Endothelial cell of umbilical vein (primary cell): ENCODE results near the gene SCAPER. TPM values are rescaled to one million over a fixed set of nuclear protein-coding genes. Genes with fewer than 3 reads are reported as not detected.

Experiments
- BruUV-seq: library from RNA; stranded (reverse); fragments of 400-500 nt; replicated peaks from 2 replicates; lab custom pipeline; 2021; lab: Mats Ljungman, UMichigan
- CTCF ChIA-PET: fragments of 300-600, 350-600 bp; sonication (Branson Sonifier 250); formaldehyde crosslinking; loops from one replicate; lab custom pipeline; 2021; ENCODE audit warnings: antibody characterized with exemption, inconsistent platforms; lab: Charles Lee
- POLR2A ChIA-PET: fragments of 300-600, 350-600 bp; sonication (Branson Sonifier 250); formaldehyde crosslinking; loops from one replicate; lab custom pipeline; 2021; ENCODE audit warnings: antibody characterized with exemption, inconsistent platforms; lab: Charles Lee
- DNase-seq: peaks from one replicate; pipeline ENCODE4 v3.0.0-alpha.2; 2011; ENCODE audit warnings: low read depth, low spot score
- FAIRE-seq: peaks from 2 replicates; lab custom pipeline; 2011; peaks lifted over from hg19 to GRCh38; lab: Jason Lieb, UNC
- H2AFZ ChIP-seq: 2 replicates; pipeline ENCODE4 v1.6.0; 2012; ENCODE audit warnings: low read depth, low read length, control low read depth, inconsistent platforms
- H3K27ac ChIP-seq: 2 replicates; pipeline ENCODE4 v1.5.1; 2011; ENCODE audit warnings: low read depth, mild to moderate bottlenecking, control low read depth, low read length, moderate library complexity; ENCODE audit not compliant: insufficient read depth
- H3K27me3 ChIP-seq, 2 experiments: 2 replicates each; pipeline versions ENCODE4 v1.6.0 to v1.6.1; 2011; ENCODE audit warnings: low read length in 2 of 2, mixed read lengths in 1 of 2; ENCODE audit not compliant: control insufficient read depth in 2 of 2, insufficient read depth in 2 of 2
- H3K36me3 ChIP-seq, 2 experiments: 2 replicates in 1 of 2; 3 replicates in 1 of 2; pipeline ENCODE4 v1.5.1; 2011; ENCODE audit warnings: low read length in 2 of 2, mild to moderate bottlenecking in 1 of 2, moderate library complexity in 1 of 2; ENCODE audit not compliant: control insufficient read depth in 2 of 2, insufficient read depth in 2 of 2; ENCODE audit errors: extremely low read depth in 1 of 2
- H3K4me1 ChIP-seq: 3 replicates; pipeline ENCODE4 v1.5.1; 2011; ENCODE audit warnings: mild to moderate bottlenecking, low read length; ENCODE audit not compliant: control insufficient read depth, insufficient read depth; ENCODE audit errors: extremely low read depth
- H3K4me2 ChIP-seq: 2 replicates; pipeline ENCODE4 v1.6.1; 2011; ENCODE audit warnings: low read length, control low read depth, mixed read lengths; ENCODE audit not compliant: insufficient read depth
- H3K4me3 ChIP-seq, 3 experiments: fragments of 200-600 bp in 1 of 3; sonication (generic), shearing (Covaris generic) in 1 of 3; replicated peaks in 1 of 3; 2 replicates each; pipeline ENCODE4 v1.5.1; 2011 to 2016; ENCODE audit warnings: control low read depth in 3 of 3, low read length in 3 of 3, mild to moderate bottlenecking in 2 of 3, inconsistent platforms in 1 of 3, low read depth in 1 of 3, moderate library complexity in 1 of 3; ENCODE audit not compliant: insufficient read depth in 1 of 3
- H3K79me2 ChIP-seq: 2 replicates; pipeline ENCODE4 v1.6.0; 2012; ENCODE audit warnings: low read length, inconsistent platforms; ENCODE audit not compliant: control insufficient read depth, insufficient read depth
- H3K9ac ChIP-seq: replicated peaks from 2 replicates; pipeline ENCODE3; 2011; ENCODE audit warnings: low read length, control low read depth; ENCODE audit not compliant: insufficient read depth; ENCODE audit errors: extremely low read depth
- H3K9me1 ChIP-seq: replicated peaks from 3 replicates; pipeline ENCODE4 v1.6.0; 2011; ENCODE audit warnings: mild to moderate bottlenecking, low read length; ENCODE audit not compliant: control insufficient read depth, insufficient read depth; ENCODE audit errors: extremely low read depth
- H3K9me3 ChIP-seq: replicated peaks from 2 replicates; pipeline ENCODE4 v1.5.1; 2012; ENCODE audit warnings: low read length, inconsistent platforms; ENCODE audit not compliant: control insufficient read depth, insufficient read depth
- H4K20me1 ChIP-seq: replicated peaks from 2 replicates; pipeline ENCODE3; 2011; ENCODE audit warnings: mild to moderate bottlenecking, low read length; ENCODE audit not compliant: control insufficient read depth, insufficient read depth; ENCODE audit errors: extremely low read depth
- EZH2 ChIP-seq: IDR thresholded peaks from 2 replicates; pipeline ENCODE4 v1.6.1; 2012; ENCODE audit warnings: borderline replicate concordance, low read depth, mild to moderate bottlenecking, moderate library complexity, low read length, inconsistent platforms; ENCODE audit not compliant: severe bottlenecking
- FOS ChIP-seq: IDR thresholded peaks from 2 replicates; pipeline ENCODE4 v1.6.1; 2011; ENCODE audit warnings: mild to moderate bottlenecking, low read length, moderate library complexity, borderline replicate concordance; ENCODE audit not compliant: insufficient read depth
- GATA2 ChIP-seq: IDR thresholded peaks from 2 replicates; pipeline ENCODE4 v1.7.0; 2011; ENCODE audit warnings: low read depth, mild to moderate bottlenecking, moderate library complexity, mixed read lengths, low read length; ENCODE audit not compliant: insufficient read length, insufficient read depth
- JUN ChIP-seq: IDR thresholded peaks from 2 replicates; pipeline ENCODE4 v1.6.1; 2011; ENCODE audit warnings: borderline replicate concordance, low read depth; ENCODE audit not compliant: insufficient read length, insufficient read depth
- MYC ChIP-seq: IDR thresholded peaks from one replicate; pipeline ENCODE4 v1.6.1; 2011; ENCODE audit warnings: mild to moderate bottlenecking, low read depth, low read length
- POLR2A ChIP-seq: IDR thresholded peaks from 2 replicates; pipeline ENCODE4 v1.6.1; 2012; ENCODE audit warnings: low read depth, mild to moderate bottlenecking, control low read depth, low read length
- POLR2AphosphoS5 ChIP-seq: IDR thresholded peaks from 2 replicates; pipeline ENCODE4 v1.6.1; 2012; ENCODE audit warnings: low read depth, mild to moderate bottlenecking, control low read depth, low read length, moderate library complexity; ENCODE audit not compliant: insufficient read depth
- dilution Hi-C: fragments of 300-500 bp; cut with MboI; formaldehyde crosslinking; loops from one replicate; pipeline ENCODE4 v1.15.0; 2019; ENCODE audit warnings: low sequenced_read_pairs; ENCODE audit not compliant: extremely low pct_ligation_motif_present
- intact Hi-C: fragments of 100-400 bp; cut with micrococcal nuclease; formaldehyde crosslinking; loops from one replicate; pipeline ENCODE4 v1.10.0; 2022
- polyA plus RNA-seq, 4 experiments: library from polyadenylated mRNA; depleted of rRNA in 3 of 4; stranded (reverse) in 3 of 4; unstranded in 1 of 4; fragments of >200 nt; gene quantifications; 2 replicates each; pipeline versions ENCODE4 v1.2.1 to v1.2.3, GENCODE V29; 2011 to 2012; ENCODE audit warnings: missing spikeins in 1 of 4
- total RNA-seq: library from RNA; stranded (reverse); gene quantifications from 2 replicates; pipeline ENCODE4 v1.2.3, GENCODE V29; 2021
- TF ChIP-seq, protein P1 (sequence below): IDR thresholded peaks from 2 replicates; pipeline ENCODE4 v1.6.1; 2011; ENCODE audit not compliant: insufficient read depth, insufficient read length
- TF ChIP-seq, protein P2 (sequence below), 2 donors: IDR thresholded peaks; 1 replicate in 1 of 2; 2 replicates in 1 of 2; pipeline ENCODE4 v1.5.1; 2011; ENCODE audit warnings: low read length in 2 of 2, mild to moderate bottlenecking in 2 of 2, moderate library complexity in 2 of 2, control low read depth in 1 of 2, inconsistent platforms in 1 of 2, low read depth in 1 of 2; ENCODE audit not compliant: insufficient read depth in 1 of 2; ENCODE audit errors: extremely low read depth in 1 of 2

SCAPER gene
- total and polyA plus RNA-seq, 2 donors (not counting 3 experiments of a cell fraction or from before 2014, with no cell fraction given), result 2.7 to 12.7 TPM

DNA sequence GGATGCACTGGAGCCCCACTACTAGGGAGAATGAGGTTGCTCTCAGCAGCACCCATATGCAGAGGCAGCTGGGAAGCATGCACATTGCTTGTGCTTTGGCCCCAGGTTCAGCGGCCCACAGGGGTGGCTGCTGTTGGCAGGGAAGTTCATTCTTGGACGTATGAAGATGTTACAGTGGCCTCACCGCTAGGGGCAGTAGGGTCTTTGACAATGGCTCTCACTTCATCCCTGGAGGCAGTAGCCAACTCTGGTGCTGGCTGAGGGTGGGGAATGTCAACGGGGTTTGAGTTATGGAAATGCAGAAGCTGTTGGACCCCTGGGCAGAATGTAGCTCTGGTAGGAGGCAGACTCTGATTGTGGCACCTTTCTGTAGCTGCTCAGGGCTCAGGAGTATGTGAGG lies 279.9 kb downstream of the SCAPER start:
- dilution Hi-C loops, result no loop called here
- H3K9me1 ChIP-seq, result no peaks in the 10 kb centered on the region
- DNase-seq, result no peak
- CTCF ChIA-PET, result interaction anchor here (1.1 kb wide), 1 partner anchor 8 kb away, joined by 4 read pairs; no protein-coding TSS in a partner anchor
- no peaks in the 10 kb centered on the region for H3K4me1 ChIP-seq
- BruUV-seq, result no TSS peak
- H3K9me3 ChIP-seq, result no peaks in the 10 kb centered on the region
- no peak overlapping the region for H2AFZ ChIP-seq
- no peaks in the 10 kb centered on the region for H4K20me1 ChIP-seq
- H3K27ac ChIP-seq, result no peak overlapping the region
- H3K27me3 ChIP-seq, result no peaks in the 10 kb centered on the region
- FAIRE-seq, result no peak
- intact Hi-C loops, result no loop called here
- TF ChIP-seq, protein P1, sequence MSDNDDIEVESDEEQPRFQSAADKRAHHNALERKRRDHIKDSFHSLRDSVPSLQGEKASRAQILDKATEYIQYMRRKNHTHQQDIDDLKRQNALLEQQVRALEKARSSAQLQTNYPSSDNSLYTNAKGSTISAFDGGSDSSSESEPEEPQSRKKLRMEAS, result no peak
- TF ChIP-seq JUN (no peak), POLR2A (no peak), POLR2AphosphoS5 (no peak), EZH2 (no peak), MYC (no peak), FOS (no peak), GATA2 (no peak)
- TF ChIP-seq, protein P2, sequence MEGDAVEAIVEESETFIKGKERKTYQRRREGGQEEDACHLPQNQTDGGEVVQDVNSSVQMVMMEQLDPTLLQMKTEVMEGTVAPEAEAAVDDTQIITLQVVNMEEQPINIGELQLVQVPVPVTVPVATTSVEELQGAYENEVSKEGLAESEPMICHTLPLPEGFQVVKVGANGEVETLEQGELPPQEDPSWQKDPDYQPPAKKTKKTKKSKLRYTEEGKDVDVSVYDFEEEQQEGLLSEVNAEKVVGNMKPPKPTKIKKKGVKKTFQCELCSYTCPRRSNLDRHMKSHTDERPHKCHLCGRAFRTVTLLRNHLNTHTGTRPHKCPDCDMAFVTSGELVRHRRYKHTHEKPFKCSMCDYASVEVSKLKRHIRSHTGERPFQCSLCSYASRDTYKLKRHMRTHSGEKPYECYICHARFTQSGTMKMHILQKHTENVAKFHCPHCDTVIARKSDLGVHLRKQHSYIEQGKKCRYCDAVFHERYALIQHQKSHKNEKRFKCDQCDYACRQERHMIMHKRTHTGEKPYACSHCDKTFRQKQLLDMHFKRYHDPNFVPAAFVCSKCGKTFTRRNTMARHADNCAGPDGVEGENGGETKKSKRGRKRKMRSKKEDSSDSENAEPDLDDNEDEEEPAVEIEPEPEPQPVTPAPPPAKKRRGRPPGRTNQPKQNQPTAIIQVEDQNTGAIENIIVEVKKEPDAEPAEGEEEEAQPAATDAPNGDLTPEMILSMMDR (IDR thresholded peaks at IDR 0.05; ENCODE audit: extremely low read depth in 1 of 2, insufficient read depth in 1 of 2, low read depth in 1 of 2, low read length in 2 of 2), result no peak
- H3K36me3 ChIP-seq, result no peaks in the 10 kb centered on the region
- H3K9ac ChIP-seq, result no peak overlapping the region
- H3K4me3 ChIP-seq, result no peak overlapping the region
- no peak overlapping the region for H3K4me2 ChIP-seq
- no peaks in the 10 kb centered on the region for H3K79me2 ChIP-seq
- POLR2A ChIA-PET, result interaction anchor here (0.8 kb wide), 1 partner anchor 9 kb away, joined by 3 read pairs; no protein-coding TSS in a partner anchor
